Activated CD8-positive, alpha-beta memory T cell treated with anti-CD3 and anti-CD28 coated beads, Interleukin-2, amount 50 U/mL, for 24 hours (primary cell): ENCODE measurements around the gene ARID1A.
"Not testable (repeated sequence)": the region's sequence is repeated elsewhere in the genome, so short reads cannot be mapped to it uniquely, and the experiment has no call there.

Source experiments
- DNase-seq: peaks from one replicate; pipeline ENCODE4 v3.0.0-alpha.2; 2020; ENCODE audit errors: extremely low read depth

The ARID1A gene

GRCh38 chr1:26695356-26696118, at the start of gene ARID1A:
Gene ARID1A, plus strand, starts transcription at chr1:26696015. Its CDS starts 389 bp downstream, at chr1:26696404.
- peak; percentile 75 for DNase-seq

DNA sequence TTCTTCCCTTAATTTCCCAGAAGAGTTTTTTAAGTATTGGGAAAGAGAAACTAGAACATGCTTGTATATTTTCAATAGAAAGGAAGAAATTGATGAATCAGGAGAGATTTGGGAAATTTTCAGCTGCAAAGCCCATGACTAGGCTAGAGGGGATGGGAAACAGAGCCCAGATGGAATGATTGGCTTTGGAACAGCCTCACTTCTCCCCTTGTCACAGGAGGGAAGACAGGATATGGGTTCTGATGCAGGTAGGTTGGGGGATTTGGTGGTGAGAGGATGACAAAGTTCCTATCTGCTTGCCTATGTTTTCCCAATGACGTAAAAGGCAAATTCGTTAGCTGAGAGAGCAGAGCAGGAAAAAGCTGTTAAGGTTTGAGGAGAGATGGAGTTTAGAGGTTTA, 31.0 kb upstream of the ARID1A start:
- DNase-seq, result no peak

GRCh38 chr1:26666855-26667254, 29.0 kb upstream of the ARID1A start:
- DNase-seq, result no peak

DNA sequence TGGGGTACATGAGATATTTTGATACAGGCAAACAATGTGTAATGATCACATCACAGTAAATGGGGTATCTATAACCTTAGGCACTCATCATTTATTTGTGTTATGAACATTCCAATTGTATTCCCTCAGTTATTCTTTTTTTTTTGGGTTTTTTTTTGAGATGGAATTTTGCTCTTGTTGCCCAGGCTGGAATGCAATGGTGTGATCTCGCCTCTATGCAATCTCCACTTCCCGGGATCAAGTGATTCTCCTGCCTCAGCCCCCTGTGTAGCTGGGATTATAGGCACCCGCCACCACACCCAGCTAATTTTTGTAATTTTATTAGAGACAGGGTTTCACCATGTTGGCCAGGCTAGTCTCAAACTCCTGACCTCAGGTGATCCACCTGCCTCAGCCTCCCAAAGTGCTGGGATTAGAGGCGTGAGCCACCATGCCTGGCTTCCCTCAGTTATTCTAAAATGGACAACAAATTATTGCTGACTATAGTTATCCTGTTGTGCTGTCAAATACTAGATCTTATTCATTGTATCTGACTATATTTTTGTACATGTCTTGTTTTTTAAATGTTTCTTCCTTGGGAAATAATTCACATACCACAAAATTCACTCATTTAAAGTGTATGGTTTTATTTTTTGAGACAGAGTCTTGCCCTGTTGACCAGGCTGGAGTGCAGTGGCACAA, 27.6 kb upstream of the ARID1A start:
- not testable (repeated sequence) for DNase-seq

GRCh38 chr1:26677306-26678115, 18.3 kb upstream of the ARID1A start:
- DNase-seq, result no peak

DNA sequence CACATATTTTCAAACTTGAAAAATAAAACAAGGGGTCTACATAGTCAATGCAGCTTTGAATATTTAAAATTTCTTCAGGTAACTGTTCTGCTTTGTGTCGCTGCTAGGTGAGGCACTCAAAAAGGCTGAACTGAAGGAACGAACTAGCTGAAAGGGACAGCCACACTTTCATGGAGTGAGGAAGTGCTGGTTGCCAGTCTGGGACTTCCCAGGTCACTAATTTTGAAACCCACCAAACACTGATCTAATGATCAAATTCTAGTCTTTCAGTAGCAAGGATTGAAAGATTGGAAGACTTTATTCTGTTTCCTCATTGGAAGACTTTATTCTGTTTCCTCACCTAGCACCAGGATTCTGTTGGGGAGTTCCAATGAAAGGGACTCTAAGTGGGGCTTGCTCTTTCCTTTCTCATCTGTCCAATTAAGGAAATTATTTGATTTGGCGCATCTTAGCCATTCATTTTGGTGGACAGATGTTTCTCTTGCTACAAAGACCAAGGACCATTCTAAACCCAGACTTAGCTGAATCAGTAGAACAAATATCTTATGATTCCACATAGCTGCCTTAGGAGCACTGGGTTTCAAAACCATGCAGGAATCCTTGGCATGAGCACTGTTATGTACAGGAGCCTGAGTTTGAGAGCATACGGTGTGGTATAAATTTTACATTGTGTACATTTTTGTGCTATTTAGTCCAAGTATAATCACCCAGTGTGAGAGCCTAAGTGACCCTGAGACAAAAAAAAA, 10.9 kb upstream of the ARID1A start:
- no peak for DNase-seq

DNA sequence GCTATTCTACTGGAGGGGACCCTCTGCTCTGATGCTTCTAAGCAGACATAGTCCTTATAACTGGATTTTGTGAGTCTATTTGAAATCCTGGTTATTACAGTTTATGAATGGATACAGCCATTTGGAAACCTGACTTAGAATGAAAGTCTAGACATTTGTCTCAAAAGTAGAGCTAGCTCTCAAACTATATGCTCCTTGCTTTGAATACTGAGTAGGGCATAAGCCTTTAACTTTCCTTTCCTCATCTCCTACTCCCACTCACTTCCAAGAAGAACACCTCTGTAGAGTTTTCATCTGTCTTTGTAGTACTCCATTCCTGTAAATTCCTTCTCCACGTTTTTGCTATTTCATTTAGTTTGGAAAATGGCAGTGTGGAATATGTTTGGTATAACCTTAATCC, 9.0 kb upstream of the ARID1A start:
- no peak for DNase-seq

DNA sequence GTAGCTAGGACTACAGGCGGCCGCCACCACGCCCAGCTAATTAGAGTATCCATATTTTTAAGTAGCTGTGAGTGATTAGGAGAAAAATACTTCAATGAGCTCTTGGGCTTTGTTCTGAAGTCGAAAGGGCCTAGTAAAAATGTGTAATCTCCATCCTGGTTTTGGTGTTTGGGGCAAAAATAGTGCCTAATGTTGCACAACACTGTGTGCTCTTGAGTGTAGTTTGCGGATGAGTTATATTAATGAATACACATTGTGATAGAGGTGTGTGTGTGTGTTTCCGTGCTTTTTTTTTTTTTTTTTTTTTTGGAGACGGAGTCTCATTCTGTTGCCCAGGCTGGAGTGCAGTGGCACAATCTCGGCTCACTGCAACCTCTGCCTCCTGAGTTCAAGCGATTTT, 6.3 kb upstream of the ARID1A start:
- DNase-seq, result no peak

DNA sequence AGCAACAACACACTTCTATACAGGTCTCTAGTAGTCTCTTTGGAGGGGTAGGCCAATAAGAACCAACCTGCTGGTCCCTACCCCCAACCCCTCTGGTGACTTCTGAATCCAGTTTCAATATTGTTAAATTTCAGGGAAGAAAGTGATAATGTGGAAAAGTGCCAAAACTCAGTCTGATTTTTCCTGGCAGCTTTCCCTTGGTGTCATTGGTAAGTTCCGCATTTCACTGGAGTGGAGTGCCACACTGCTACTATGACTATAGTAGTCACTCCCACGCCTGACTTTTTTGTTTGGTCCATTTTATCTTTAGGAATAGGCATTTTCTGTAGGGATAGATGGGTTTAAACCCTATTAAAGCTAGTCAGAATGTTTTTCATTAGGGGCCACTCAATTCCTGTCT, 5.7 kb upstream of the ARID1A start:
- no peak for DNase-seq

DNA sequence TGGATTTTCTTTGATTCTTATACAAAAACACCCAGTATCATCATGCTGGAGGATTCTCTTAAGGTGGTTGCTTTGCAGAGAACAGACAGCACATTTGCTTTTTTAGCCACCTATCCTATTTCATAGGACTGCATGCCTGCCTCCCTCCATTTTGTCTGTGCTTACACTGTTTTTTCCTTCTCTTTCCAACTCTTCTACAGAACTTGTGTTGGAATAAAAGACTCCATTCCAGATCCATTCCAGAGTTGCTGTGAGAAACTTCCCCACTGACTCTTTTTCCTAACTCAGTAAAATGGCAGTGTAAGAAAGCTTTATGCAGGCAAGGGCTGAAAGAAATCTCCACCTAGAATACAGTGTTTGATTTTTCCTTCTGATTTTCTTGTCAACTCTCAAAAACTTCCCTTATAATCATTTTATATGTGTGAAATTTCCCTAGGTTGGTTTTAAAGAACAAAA, 5.2 kb upstream of the ARID1A start:
- no peak for DNase-seq

GRCh38 chr1:26692211-26692792, 3.5 kb upstream of the ARID1A start:
- DNase-seq, result peak; percentile 61

GRCh38 chr1:26692793-26693490, 2.9 kb upstream of the ARID1A start:
- DNase-seq, result peak; percentile 73

GRCh38 chr1:26693599-26694572, 1.9 kb upstream of the ARID1A start:
- no peak for DNase-seq

GRCh38 chr1:26694638-26695355, 1.0 kb upstream of the ARID1A start:
- no peak for DNase-seq

- DNase-seq, result no peak
These were observed 371 bp downstream of the ARID1A start for GRCh38 chr1:26696119-26696653.

GRCh38 chr1:26696654-26697430, 1.0 kb downstream of the ARID1A start:
- DNase-seq, result no peak

- DNase-seq, result no peak
These were observed 1.7 kb downstream of the ARID1A start for GRCh38 chr1:26697431-26697977.
